H54 (cell line): Measurements from ENCODE around the gene E2F4.

Experiments used
- DNase-seq: peaks from one replicate; pipeline ENCODE4 v3.0.0; 2011; ENCODE audit warnings: low spot score, mixed read lengths; ENCODE audit not compliant: insufficient read length
- FAIRE-seq: peaks from 3 replicates; lab custom pipeline; 2011; peaks lifted over from hg19 to GRCh38; lab: Jason Lieb, UNC
- POLR2A ChIP-seq: IDR thresholded peaks from 2 replicates; pipeline ENCODE4 v1.6.1; 2011; ENCODE audit warnings: low read depth, mild to moderate bottlenecking, low read length

The E2F4 gene

GRCh38 chr16:67191995-67192681 is at the start of gene E2F4:
Gene E2F4 (plus strand): TSS chr16:67192155. CDS start chr16:67192228, 73 bp downstream.
- FAIRE-seq (no peak), DNase-seq (peak; percentile 96)
- TF ChIP-seq POLR2A = peak; percentile 73

- DNase-seq (no peak), FAIRE-seq (no peak)
- TF ChIP-seq POLR2A = no peak
Observed at GRCh38 chr16:67142342-67142741, 49.6 kb upstream of the E2F4 start.

- no peak for DNase-seq
- no peak for TF ChIP-seq POLR2A
- no peak for FAIRE-seq
Observed at GRCh38 chr16:67144943-67145342, 47.0 kb upstream of the E2F4 start.

GRCh38 chr16:67145746-67146145 is 46.2 kb upstream of the E2F4 start:
- FAIRE-seq (no peak), DNase-seq (no peak)
- no peak for TF ChIP-seq POLR2A

- FAIRE-seq = no peak
- no peak for TF ChIP-seq POLR2A
- DNase-seq = no peak
Observed at GRCh38 chr16:67146523-67147357, 45.2 kb upstream of the E2F4 start.

GRCh38 chr16:67147437-67148140 is 44.4 kb upstream of the E2F4 start:
- no peak for TF ChIP-seq POLR2A
- no peak for FAIRE-seq
- no peak for DNase-seq

- FAIRE-seq = no peak
- no peak for TF ChIP-seq POLR2A
- no peak for DNase-seq
Observed at GRCh38 chr16:67148221-67148620, 43.7 kb upstream of the E2F4 start.

- DNase-seq (no peak), FAIRE-seq (no peak)
- no peak for TF ChIP-seq POLR2A
Observed at GRCh38 chr16:67148656-67149275, 43.2 kb upstream of the E2F4 start.

- DNase-seq = no peak
Observed at GRCh38 chr16:67149276-67150046, 42.5 kb upstream of the E2F4 start.

GRCh38 chr16:67150047-67150832 is 41.7 kb upstream of the E2F4 start:
- no peak for FAIRE-seq
- DNase-seq = peak; percentile 71

More at GRCh38 chr16:67149276-67150046, 42.5 kb upstream of the E2F4 start:
- TF ChIP-seq POLR2A = no peak
- FAIRE-seq = no peak

GRCh38 chr16:67150833-67151396 is 41.0 kb upstream of the E2F4 start, which contains the start of gene B3GNT9:
Gene B3GNT9 (minus strand): TSS chr16:67150998. CDS start chr16:67150485, 513 bp downstream.
- FAIRE-seq = no peak
- DNase-seq = peak; percentile 98
- peak; percentile 73 for TF ChIP-seq POLR2A

More at GRCh38 chr16:67150047-67150832, 41.7 kb upstream of the E2F4 start:
- TF ChIP-seq POLR2A = no peak; the same call in 1 of the 2 replicates
